Measurements from ENCODE around the gene CAMP. TPM values are rescaled to one million over a fixed set of nuclear protein-coding genes. Genes with fewer than 3 reads are reported as not detected.

CAMP gene
- total and polyA plus RNA-seq, 2 of the 13 experiments (the other 11 are each of a cell fraction or from before 2014, with no cell fraction given), result not detected

DNA sequence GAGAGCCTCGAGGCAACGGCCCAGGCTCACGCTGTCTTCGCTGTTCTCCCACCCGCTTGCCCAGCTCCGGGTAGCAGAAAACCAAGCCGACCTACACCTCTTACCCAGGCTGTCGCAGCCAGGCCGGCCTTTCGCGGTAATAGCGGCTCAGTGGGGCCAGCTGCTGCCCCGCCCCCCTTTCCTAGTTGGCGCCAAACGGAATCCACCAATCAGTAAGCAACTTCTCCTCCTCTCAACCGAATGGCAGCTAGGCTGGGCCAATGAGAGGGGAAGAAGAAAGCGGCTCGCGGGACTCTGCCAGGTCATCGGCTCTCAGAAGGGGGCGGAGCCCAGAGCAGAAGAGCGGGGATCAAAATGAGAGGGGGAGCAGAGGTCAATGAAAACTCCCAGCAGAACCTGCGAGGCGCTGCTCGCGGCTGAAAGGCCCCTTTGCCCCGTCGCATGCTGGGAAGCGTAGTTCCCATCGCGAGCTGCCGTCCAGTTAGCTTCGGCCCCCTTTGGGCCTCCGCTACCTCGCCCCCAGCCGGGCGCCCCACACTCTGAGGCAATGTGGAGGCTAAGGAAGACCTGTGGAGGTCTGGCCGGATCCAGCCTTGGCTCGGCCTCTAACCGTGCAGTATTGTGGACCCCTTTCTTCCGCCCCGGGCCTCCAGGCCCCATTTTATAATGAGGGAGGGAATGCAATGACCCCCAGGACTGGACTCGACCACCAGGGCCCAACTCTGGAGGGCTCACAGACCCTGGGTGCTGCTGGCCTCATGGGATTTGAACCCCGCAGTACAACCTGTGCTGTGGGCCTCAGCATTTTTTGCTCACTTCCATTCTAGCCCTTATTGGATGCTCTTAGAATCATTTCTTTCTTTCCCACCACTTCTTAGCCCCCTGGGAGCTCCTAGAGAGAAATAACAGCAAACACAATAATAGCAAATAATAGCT, 34.8 kb upstream of the CAMP start, which contains the start of gene CDC25A:
CDC25A (minus strand) TSS at position 152 of the 936 bp plus-strand sequence. CDS start 470 bp downstream, outside the sequence.
- TSS peak; percentile 81 for BruUV-seq (replicated peaks)
- ATAC-seq (peak; percentile 93), FAIRE-seq (peak; percentile 93), DNase-seq (ENCODE audit: low spot score) (peak; percentile 99)
- no peaks in the 10 kb centered on the region for H3K27me3 ChIP-seq (ENCODE audit: control insufficient read depth in 1 of 2, insufficient read depth in 2 of 2, low read length in 2 of 2)
- peaks cover 0 to 25% of the 10 kb centered on the region in 2 experiments; a peak in 4 of 5 replicates for H3K36me3 ChIP-seq (replicated peaks in 1 of 2; ENCODE audit: control insufficient read depth in 1 of 2, insufficient read depth in 2 of 2, low read length in 2 of 2)
- peak within 1 kb of the TSS; percentile 89 for H3K9ac ChIP-seq (ENCODE audit: insufficient read depth, low read depth, low read length)
- H3K27ac ChIP-seq (ENCODE audit: extremely low read length, insufficient read depth, low read length), result peak within 1 kb of the TSS; percentile 78
- H3K79me2 ChIP-seq (ENCODE audit: insufficient read depth, low read length), result peaks cover 34% of the 10 kb centered on the region
- ChIA-PET POLR2A (interaction anchor here (0.6 to 2.6 kb wide), 6 partner anchors 34 to 294 kb away, joined by 3 to 12 read pairs (median 5); partner anchors contain the start of genes CAMP and ZNF589), CTCF (ENCODE audit: low intra/inter-chr PET ratio, low total read pairs) (no interaction called here)
- peak within 1 kb of the TSS; percentile 91 for H3K4me2 ChIP-seq (ENCODE audit: low read depth, low read length)
- in situ Hi-C loops (cut with HindIII; ENCODE audit: extremely low pct_ligation_motif_present, low pct_unique_long_range_greater_than_20kb), result no loop called here
- no peaks in the 10 kb centered on the region for H3K9me3 ChIP-seq (ENCODE audit: low read length)
- H2AFZ ChIP-seq (ENCODE audit: low read length), result peak within 1 kb of the TSS; percentile 48
- 6% methylated on average over 10 of the region's 44 CpGs for WGBS (ENCODE audit: low lambda C conversion rate)
- intact Hi-C loops (cut with micrococcal nuclease; ENCODE audit: unreplicated experiment), result no loop called here
- peaks cover 62% of the 10 kb centered on the region for H3K4me1 ChIP-seq (ENCODE audit: insufficient read depth, low read length)
- peak within 1 kb of the TSS; percentile 78 to 91 (median 80) for H3K4me3 ChIP-seq (replicated peaks in 1 of 3; ENCODE audit: insufficient read depth in 1 of 3, low read depth in 2 of 3, low read length in 3 of 3)
- no peaks in the 10 kb centered on the region for H4K20me1 ChIP-seq (ENCODE audit: insufficient read depth, low read length)
- TF ChIP-seq ZBTB25 (CRISPR knock-in tag; IDR thresholded peaks at IDR 0.05) (no peak), ZNF724P (CRISPR knock-in tag; IDR thresholded peaks at IDR 0.05; ENCODE audit: borderline replicate concordance) (peak; percentile 75; the same call in 1 of the 2 replicates), GMEB1 (CRISPR knock-in tag; IDR thresholded peaks at IDR 0.05; ENCODE audit: borderline replicate concordance) (peak; percentile 73; the same call in 1 of the 2 replicates), POLR2A (IDR thresholded peaks at IDR 0.05; ENCODE audit: insufficient read depth in 1 of 2, low read depth in 2 of 2, low read length in 2 of 2) (peak; percentile 74 to 89), TARDBP (CRISPR knock-in tag; IDR thresholded peaks at IDR 0.05) (peak; percentile 65; the same call in 1 of the 2 replicates), REPIN1 (CRISPR knock-in tag; IDR thresholded peaks at IDR 0.05; ENCODE audit: borderline replicate concordance, low read depth) (peak; percentile 41; the same call in 1 of the 2 replicates), TEAD3 (CRISPR knock-in tag; optimal IDR thresholded peaks at IDR 0.05; ENCODE audit: borderline replicate concordance) (peak; percentile 33), CREM (IDR thresholded peaks at IDR 0.05) (peak; percentile 75), CREM (CRISPR knock-in tag; IDR thresholded peaks at IDR 0.05) (no peak), SIN3B (IDR thresholded peaks at IDR 0.05; ENCODE audit: low read length) (peak; percentile 93), ZFP36L2 (CRISPR knock-in tag; IDR thresholded peaks at IDR 0.05) (no peak), ZNF781 (CRISPR knock-in tag; IDR thresholded peaks at IDR 0.05; ENCODE audit: borderline replicate concordance, not compliant biosample characterization) (peak; percentile 18), HNF1B (CRISPR knock-in tag; IDR thresholded peaks at IDR 0.05) (peak; percentile 83)
- TF ChIP-seq, protein P1, sequence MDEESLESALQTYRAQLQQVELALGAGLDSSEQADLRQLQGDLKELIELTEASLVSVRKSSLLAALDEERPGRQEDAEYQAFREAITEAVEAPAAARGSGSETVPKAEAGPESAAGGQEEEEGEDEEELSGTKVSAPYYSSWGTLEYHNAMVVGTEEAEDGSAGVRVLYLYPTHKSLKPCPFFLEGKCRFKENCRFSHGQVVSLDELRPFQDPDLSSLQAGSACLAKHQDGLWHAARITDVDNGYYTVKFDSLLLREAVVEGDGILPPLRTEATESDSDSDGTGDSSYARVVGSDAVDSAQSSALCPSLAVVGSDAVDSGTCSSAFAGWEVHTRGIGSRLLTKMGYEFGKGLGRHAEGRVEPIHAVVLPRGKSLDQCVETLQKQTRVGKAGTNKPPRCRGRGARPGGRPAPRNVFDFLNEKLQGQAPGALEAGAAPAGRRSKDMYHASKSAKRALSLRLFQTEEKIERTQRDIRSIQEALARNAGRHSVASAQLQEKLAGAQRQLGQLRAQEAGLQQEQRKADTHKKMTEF (CRISPR knock-in tag; IDR thresholded peaks at IDR 0.05), result peak; percentile 51; the same call in 1 of the 2 replicates
- TF ChIP-seq, protein P2, sequence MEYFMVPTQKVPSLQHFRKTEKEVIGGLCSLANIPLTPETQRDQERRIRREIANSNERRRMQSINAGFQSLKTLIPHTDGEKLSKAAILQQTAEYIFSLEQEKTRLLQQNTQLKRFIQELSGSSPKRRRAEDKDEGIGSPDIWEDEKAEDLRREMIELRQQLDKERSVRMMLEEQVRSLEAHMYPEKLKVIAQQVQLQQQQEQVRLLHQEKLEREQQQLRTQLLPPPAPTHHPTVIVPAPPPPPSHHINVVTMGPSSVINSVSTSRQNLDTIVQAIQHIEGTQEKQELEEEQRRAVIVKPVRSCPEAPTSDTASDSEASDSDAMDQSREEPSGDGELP (IDR thresholded peaks at IDR 0.05; ENCODE audit: borderline replicate concordance, low read depth), result peak; percentile 99

Measured in HepG2 (cell line).